ENCODE results near the gene CBR4. TPM values are rescaled to one million over a fixed set of nuclear protein-coding genes. Genes with fewer than 3 reads are reported as not detected.

The CBR4 gene
- total and polyA plus RNA-seq, 2 donors (not counting 3 experiments of a cell fraction or from before 2014, with no cell fraction given), result 4.8 to 26.3 TPM

- no peak overlapping the region for H3K9ac ChIP-seq (replicated peaks; ENCODE audit: extremely low read depth, insufficient read depth, low read length)
- no peak overlapping the region for H3K4me2 ChIP-seq (ENCODE audit: insufficient read depth, low read length)
- no peak for TF ChIP-seq FOS (IDR thresholded peaks at IDR 0.05; ENCODE audit: borderline replicate concordance, insufficient read depth, low read length)
- TF ChIP-seq MYC (IDR thresholded peaks at IDR 0.05; ENCODE audit: low read depth, low read length), result no peak
- TF ChIP-seq POLR2AphosphoS5 (IDR thresholded peaks at IDR 0.05; ENCODE audit: insufficient read depth, low read depth, low read length), result no peak
- TF ChIP-seq JUN (IDR thresholded peaks at IDR 0.05; ENCODE audit: borderline replicate concordance, insufficient read depth, insufficient read length, low read depth), result no peak
- TF ChIP-seq CTCF (IDR thresholded peaks at IDR 0.05; ENCODE audit: extremely low read depth in 1 of 2, insufficient read depth in 1 of 2, low read depth in 1 of 2, low read length in 2 of 2), result no peak
- no peak for TF ChIP-seq GATA2 (IDR thresholded peaks at IDR 0.05; ENCODE audit: insufficient read depth, insufficient read length, low read depth, low read length)
- TF ChIP-seq EZH2 (IDR thresholded peaks at IDR 0.05; ENCODE audit: borderline replicate concordance, low read depth, low read length, severe bottlenecking), result no peak
- TF ChIP-seq MAX (IDR thresholded peaks at IDR 0.05; ENCODE audit: insufficient read depth, insufficient read length), result no peak
- no peak for TF ChIP-seq POLR2A (IDR thresholded peaks at IDR 0.05; ENCODE audit: low read depth, low read length)
- H3K9me3 ChIP-seq (replicated peaks; ENCODE audit: control insufficient read depth, insufficient read depth, low read length), result no peaks in the 10 kb centered on the region
- FAIRE-seq, result no peak
- intact Hi-C loops (cut with micrococcal nuclease) (no loop called here), dilution Hi-C loops (cut with MboI; ENCODE audit: extremely low pct_ligation_motif_present, low sequenced_read_pairs) (no loop called here)
- BruUV-seq (replicated peaks), result no TSS peak
- no peak overlapping the region for H3K27ac ChIP-seq (ENCODE audit: insufficient read depth, low read depth, low read length)
- CTCF ChIA-PET, result interaction anchor here (0.9 kb wide), 1 partner anchor 12 kb away, joined by 3 read pairs; no protein-coding TSS in a partner anchor
- H3K4me1 ChIP-seq (ENCODE audit: control insufficient read depth, extremely low read depth, insufficient read depth, low read length), result no peaks in the 10 kb centered on the region
- no peaks in the 10 kb centered on the region for H4K20me1 ChIP-seq (replicated peaks; ENCODE audit: control insufficient read depth, extremely low read depth, insufficient read depth, low read length)
- H3K79me2 ChIP-seq (ENCODE audit: control insufficient read depth, insufficient read depth, low read length), result no peaks in the 10 kb centered on the region
- H2AFZ ChIP-seq (ENCODE audit: low read depth, low read length), result no peak overlapping the region
- H3K27me3 ChIP-seq (ENCODE audit: control insufficient read depth in 2 of 2, insufficient read depth in 2 of 2, low read length in 2 of 2), result no peaks in the 10 kb centered on the region
- H3K36me3 ChIP-seq (ENCODE audit: control insufficient read depth in 2 of 2, extremely low read depth in 1 of 2, insufficient read depth in 2 of 2, low read length in 2 of 2), result no peaks in the 10 kb centered on the region
- POLR2A ChIA-PET, result no interaction called here
- no peak for DNase-seq (ENCODE audit: low read depth, low spot score)
- no peaks in the 10 kb centered on the region for H3K9me1 ChIP-seq (replicated peaks; ENCODE audit: control insufficient read depth, extremely low read depth, insufficient read depth, low read length)
- no peak overlapping the region for H3K4me3 ChIP-seq (replicated peaks in 1 of 3; ENCODE audit: insufficient read depth in 1 of 3, low read depth in 1 of 3, low read length in 3 of 3)
These were observed 64.8 kb downstream of the CBR4 start for GRCh38 chr4:168945291-168945690.
